RWPE1 (cell line): ENCODE data around the gene INPP5A.

ENCODE experiments used
- CTCF ChIA-PET: fragments of 350-600 bp; sonication (Branson Sonifier 250); formaldehyde crosslinking; extraction: SDS; loops from one replicate; lab custom pipeline; 2021; lab: Yijun Ruan, JAX
- POLR2A ChIA-PET: fragments of 400-600 bp; formaldehyde crosslinking; extraction: SDS; loops from one replicate; lab custom pipeline; 2020; ENCODE audit warnings: antibody characterized with exemption; ENCODE audit not compliant: low non-redundant PET; lab: Yijun Ruan, JAX
- DNase-seq: peaks from one replicate; pipeline ENCODE4 v3.0.0; 2012; ENCODE audit warnings: low spot score
- H3K27ac ChIP-seq: fragments of 450-650 bp; 2 replicates; pipeline ENCODE4 v1.5.1; 2017
- CTCF ChIP-seq: fragments of 450-650 bp; conservative IDR thresholded peaks from 2 replicates; pipeline ENCODE4 v1.5.1; 2017; ENCODE audit warnings: low read depth, mild to moderate bottlenecking

INPP5A gene

GRCh38 chr10:132603851-132604533 lies 66.4 kb downstream of the INPP5A start:
- TF ChIP-seq CTCF, result no peak
- DNase-seq, result no peak
- no peak overlapping the region for H3K27ac ChIP-seq
- ChIA-PET POLR2A (no interaction called here), CTCF (no interaction called here)

GRCh38 chr10:132604686-132605085 lies 67.1 kb downstream of the INPP5A start:
- CTCF ChIA-PET, result no interaction called here
- POLR2A ChIA-PET, result no interaction called here
- no peak for TF ChIP-seq CTCF
- no peak overlapping the region for H3K27ac ChIP-seq
- DNase-seq, result no peak

- H3K27ac ChIP-seq, result no peak overlapping the region
- TF ChIP-seq CTCF, result no peak
These were observed 67.8 kb downstream of the INPP5A start for GRCh38 chr10:132605390-132605789.

GRCh38 chr10:132606031-132606491 lies 68.5 kb downstream of the INPP5A start:
- no peak for TF ChIP-seq CTCF
- ChIA-PET CTCF (interaction anchor here (0.6 kb wide), 1 partner anchor 410 kb away, joined by 3 read pairs; no protein-coding TSS in a partner anchor), POLR2A (no interaction called here)
- DNase-seq, result no peak
- no peak overlapping the region for H3K27ac ChIP-seq

More at GRCh38 chr10:132605390-132605789, 67.8 kb downstream of the INPP5A start:
- CTCF ChIA-PET, result no interaction called here
- no peak for DNase-seq
- POLR2A ChIA-PET, result no interaction called here

- POLR2A ChIA-PET, result no interaction called here
- no peak for DNase-seq
These were observed 69.1 kb downstream of the INPP5A start for GRCh38 chr10:132606536-132607316.

More at GRCh38 chr10:132606536-132607316, 69.1 kb downstream of the INPP5A start:
- no peak for TF ChIP-seq CTCF
- CTCF ChIA-PET, result interaction anchor here (0.6 to 0.8 kb wide), 2 partner anchors 34 to 411 kb away, joined by 3 read pairs; no protein-coding TSS in a partner anchor
- H3K27ac ChIP-seq, result no peak overlapping the region
